GM12878 (cell line): ENCODE measurements around the gene EEF2KMT.

Experiments
- BACH1 ChIP-seq: fragments of 450-650 bp; IDR thresholded peaks from 2 replicates; pipeline ENCODE4 v1.6.1; 2017; ENCODE audit warnings: mild to moderate bottlenecking, borderline replicate concordance
- CHD4 ChIP-seq: fragments of 200-600 bp; sonication (generic); IDR thresholded peaks from 2 replicates; pipeline ENCODE4 v1.6.1; 2016; ENCODE audit warnings: mild to moderate bottlenecking
- CTCF ChIP-seq, 3 experiments: IDR thresholded peaks in 2 of 3; conservative IDR thresholded peaks in 1 of 3; 2 replicates each; pipeline ENCODE4 v1.5.1; 2011; ENCODE audit warnings: low read depth in 3 of 3, low read length in 3 of 3, mild to moderate bottlenecking in 3 of 3, control low read depth in 2 of 3, moderate library complexity in 2 of 3, inconsistent platforms in 1 of 3, mixed read lengths in 1 of 3; ENCODE audit not compliant: control insufficient read depth in 2 of 3, insufficient read depth in 1 of 3; ENCODE audit errors: extremely low read depth in 1 of 3
- ELK1 ChIP-seq: IDR thresholded peaks from 2 replicates; pipeline ENCODE4 v1.6.1; 2012; ENCODE audit warnings: low read depth, low read length, improper control_type of control experiment

GRCh38 chr16:5054876-5055865 lies 42.4 kb downstream of the EEF2KMT start:
- TF ChIP-seq CTCF (IDR thresholded peaks at IDR 0.05 in 2 of 3, conservative IDR thresholded peaks at IDR 0.05 in 1 of 3; ENCODE audit: control insufficient read depth in 2 of 3, extremely low read depth in 1 of 3, insufficient read depth in 1 of 3, low read depth in 3 of 3, low read length in 3 of 3) (no peak), CHD4 (no peak), ELK1 (no peak), BACH1 (no peak)
